Gastrocnemius medialis (tissue), 4 donors: Measurements from ENCODE around the gene SELENOF.

Source experiments
- CTCF ChIP-seq, 5 experiments: fragments of 450-650 bp in 3 of 5; fragments of 200-600 bp in 2 of 5; sonication (generic) in 2 of 5; IDR thresholded peaks in 4 of 5; conservative IDR thresholded peaks in 1 of 5; 1 replicate in 4 of 5; 2 replicates in 1 of 5; pipeline ENCODE4 v1.5.1; 2016 to 2019; ENCODE audit warnings: antibody characterized with exemption in 5 of 5, mild to moderate bottlenecking in 3 of 5, moderate library complexity in 3 of 5
- POLR2A ChIP-seq, 2 donors: fragments of 450-650 bp; IDR thresholded peaks; one replicate each; pipeline ENCODE4 v1.6.1; 2017; ENCODE audit warnings: antibody characterized with exemption in 2 of 2, mild to moderate bottlenecking in 2 of 2, moderate library complexity in 2 of 2

- TF ChIP-seq CTCF (IDR thresholded peaks at IDR 0.05 in 4 of 5, conservative IDR thresholded peaks at IDR 0.05 in 1 of 5): no peak
- no peak for TF ChIP-seq POLR2A (IDR thresholded peaks at IDR 0.05)
These were observed 38.2 kb downstream of the SELENOF start for GRCh38 chr1:86875722-86876121.
